A673 (cell line): Measurements from ENCODE around the gene TRERF1. TPM values are rescaled to one million over a fixed set of nuclear protein-coding genes. Genes with fewer than 3 reads are reported as not detected.

Experiments used
- BruUV-seq: library from RNA; stranded (reverse); fragments of 400-500 nt; replicated peaks from 2 replicates; lab custom pipeline; 2021; lab: Mats Ljungman, UMichigan
- CTCF ChIA-PET: fragments of 300-600 bp; sonication (Branson Sonifier 250); formaldehyde crosslinking; loops from one replicate; lab custom pipeline; 2022; ENCODE audit warnings: antibody characterized with exemption; lab: Charles Lee
- POLR2A ChIA-PET: fragments of 300-600 bp; sonication (Branson Sonifier 250); formaldehyde crosslinking; loops from one replicate; lab custom pipeline; 2022; ENCODE audit warnings: antibody characterized with exemption; ENCODE audit not compliant: low non-redundant PET; lab: Charles Lee
- DNase-seq: peaks from one replicate; pipeline ENCODE4 v3.0.0-alpha.2; 2015; ENCODE audit warnings: low spot score
- H3K27ac ChIP-seq: fragments of 200-600 bp; sonication (generic); 2 replicates; pipeline ENCODE4 v1.5.1; 2016; ENCODE audit warnings: mixed run types, low read depth, mild to moderate bottlenecking, mixed read lengths, antibody characterized with exemption, low read length; ENCODE audit not compliant: poor library complexity, severe bottlenecking
- H3K27me3 ChIP-seq: fragments of 200-600 bp; sonication (generic); replicated peaks from 2 replicates; pipeline ENCODE4 v1.6.1; 2017; ENCODE audit warnings: mixed run types, low read depth, mild to moderate bottlenecking, mixed read lengths, antibody characterized with exemption, low read length; ENCODE audit not compliant: insufficient read depth, poor library complexity
- H3K36me3 ChIP-seq: fragments of 200-600 bp; sonication (generic); 2 replicates; pipeline ENCODE4 v1.6.1; 2016; ENCODE audit warnings: mixed run types, mild to moderate bottlenecking, mixed read lengths, antibody characterized with exemption, low read length; ENCODE audit not compliant: insufficient read depth, poor library complexity, severe bottlenecking
- H3K4me1 ChIP-seq: fragments of 200-600 bp; sonication (generic); 2 replicates; pipeline ENCODE4 v1.6.1; 2017; ENCODE audit warnings: mixed run types, mild to moderate bottlenecking, mixed read lengths, antibody characterized with exemption, low read length; ENCODE audit not compliant: insufficient read depth, poor library complexity, severe bottlenecking
- H3K4me3 ChIP-seq: fragments of 200-600 bp; sonication (generic); 2 replicates; pipeline ENCODE4 v1.5.1; 2016; ENCODE audit warnings: low read depth, mixed run types, mild to moderate bottlenecking, mixed read lengths, low read length; ENCODE audit not compliant: poor library complexity, severe bottlenecking
- H3K9me3 ChIP-seq: fragments of 200-600 bp; sonication (generic); 2 replicates; pipeline ENCODE4 v1.6.1; 2016; ENCODE audit warnings: mixed run types, low read depth, mild to moderate bottlenecking, mixed read lengths, antibody characterized with exemption, low read length; ENCODE audit not compliant: poor library complexity, severe bottlenecking
- CTCF ChIP-seq: fragments of 300-800, 200-600 bp; sonication (generic); conservative IDR thresholded peaks from 2 replicates; pipeline ENCODE4 v1.5.1; 2017; ENCODE audit warnings: low read depth, mild to moderate bottlenecking, antibody characterized with exemption, low read length, moderate library complexity, mixed read lengths
- EZH2 ChIP-seq: fragments of 200-600 bp; sonication (generic); IDR thresholded peaks from 2 replicates; pipeline ENCODE4 v1.6.1; 2017; ENCODE audit warnings: borderline replicate concordance, low read depth, mild to moderate bottlenecking, mixed read lengths, antibody characterized with exemption, low read length; ENCODE audit not compliant: poor library complexity, severe bottlenecking
- intact Hi-C: fragments of 100-400 bp; cut with micrococcal nuclease; formaldehyde crosslinking; loops from one replicate; pipeline ENCODE4 v1.10.0; 2022; ENCODE audit not compliant: unreplicated experiment
- total RNA-seq: library from RNA; stranded (reverse); gene quantifications from 2 replicates; pipeline ENCODE4 v1.2.3, GENCODE V29; 2021

Gene TRERF1
- total RNA-seq, 1 experiment from 2014 or later: 9.5 TPM

GRCh38 chr6:42306439-42307140 is 145.1 kb downstream of the TRERF1 start:
- no peak overlapping the region for H3K4me3 ChIP-seq
- H3K9me3 ChIP-seq: no peaks in the 10 kb centered on the region
- no peak overlapping the region for H3K27ac ChIP-seq
- POLR2A ChIA-PET: no interaction called here
- no TSS peak for BruUV-seq
- no peaks in the 10 kb centered on the region for H3K27me3 ChIP-seq
- no peak for DNase-seq
- TF ChIP-seq EZH2 (no peak), CTCF (no peak)
- CTCF ChIA-PET: no interaction called here
- intact Hi-C loops: loop anchor here (5.0 kb wide), 1 partner anchor 241 kb away; no protein-coding TSS in a partner anchor
- no peaks in the 10 kb centered on the region for H3K4me1 ChIP-seq
- no peaks in the 10 kb centered on the region for H3K36me3 ChIP-seq

GRCh38 chr6:42304053-42304712 is 147.5 kb downstream of the TRERF1 start:
- Histone ChIP-seq H3K4me1 (no peaks in the 10 kb centered on the region), H3K27me3 (no peaks in the 10 kb centered on the region), H3K36me3 (no peaks in the 10 kb centered on the region), H3K4me3 (no peak overlapping the region), H3K27ac (no peak overlapping the region), H3K9me3 (no peaks in the 10 kb centered on the region)
- no TSS peak for BruUV-seq
- DNase-seq: no peak
- intact Hi-C loops: no loop called here
- TF ChIP-seq EZH2 (no peak), CTCF (no peak)
- ChIA-PET CTCF (no interaction called here), POLR2A (no interaction called here)

DNA sequence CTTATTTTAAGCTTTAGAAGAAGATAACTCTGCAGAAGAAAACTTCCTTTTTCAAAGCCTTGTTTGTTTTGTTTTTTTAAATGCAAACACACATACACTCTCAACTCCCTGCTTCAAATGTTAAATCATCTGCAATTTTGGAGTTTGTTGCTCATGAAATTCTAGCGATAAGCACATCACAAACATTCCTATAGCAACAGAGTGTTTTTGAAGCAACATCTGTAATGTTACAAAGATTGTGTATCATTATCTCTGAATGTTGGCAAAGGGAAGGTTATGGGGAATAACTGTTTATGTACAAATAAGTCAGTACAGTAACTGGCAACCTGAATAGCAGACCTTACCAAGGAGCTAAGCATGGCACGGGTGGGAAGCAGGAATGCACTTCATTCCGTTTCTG is 149.3 kb downstream of the TRERF1 start:
- no peak for TF ChIP-seq CTCF
- no peak for TF ChIP-seq EZH2
- intact Hi-C loops: no loop called here
- DNase-seq: no peak
- Histone ChIP-seq H3K27ac (no peak overlapping the region), H3K9me3 (no peaks in the 10 kb centered on the region), H3K36me3 (no peaks in the 10 kb centered on the region), H3K4me1 (no peaks in the 10 kb centered on the region), H3K27me3 (no peaks in the 10 kb centered on the region), H3K4me3 (no peak overlapping the region)
- POLR2A ChIA-PET: no interaction called here
- no TSS peak for BruUV-seq
- CTCF ChIA-PET: no interaction called here
